ENCODE data around the gene KCNN4.

GRCh38 chr19:43783636-43784035, 2.9 kb upstream of the KCNN4 start:
- TF ChIP-seq, protein P1, sequence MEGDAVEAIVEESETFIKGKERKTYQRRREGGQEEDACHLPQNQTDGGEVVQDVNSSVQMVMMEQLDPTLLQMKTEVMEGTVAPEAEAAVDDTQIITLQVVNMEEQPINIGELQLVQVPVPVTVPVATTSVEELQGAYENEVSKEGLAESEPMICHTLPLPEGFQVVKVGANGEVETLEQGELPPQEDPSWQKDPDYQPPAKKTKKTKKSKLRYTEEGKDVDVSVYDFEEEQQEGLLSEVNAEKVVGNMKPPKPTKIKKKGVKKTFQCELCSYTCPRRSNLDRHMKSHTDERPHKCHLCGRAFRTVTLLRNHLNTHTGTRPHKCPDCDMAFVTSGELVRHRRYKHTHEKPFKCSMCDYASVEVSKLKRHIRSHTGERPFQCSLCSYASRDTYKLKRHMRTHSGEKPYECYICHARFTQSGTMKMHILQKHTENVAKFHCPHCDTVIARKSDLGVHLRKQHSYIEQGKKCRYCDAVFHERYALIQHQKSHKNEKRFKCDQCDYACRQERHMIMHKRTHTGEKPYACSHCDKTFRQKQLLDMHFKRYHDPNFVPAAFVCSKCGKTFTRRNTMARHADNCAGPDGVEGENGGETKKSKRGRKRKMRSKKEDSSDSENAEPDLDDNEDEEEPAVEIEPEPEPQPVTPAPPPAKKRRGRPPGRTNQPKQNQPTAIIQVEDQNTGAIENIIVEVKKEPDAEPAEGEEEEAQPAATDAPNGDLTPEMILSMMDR (IDR thresholded peaks at IDR 0.05), result no peak
- no peak for TF ChIP-seq POLR2A (IDR thresholded peaks at IDR 0.05)
